Keratinocyte (primary cell): ENCODE measurements around the gene TIMM50. TPM values are rescaled to one million over a fixed set of nuclear protein-coding genes. Genes with fewer than 3 reads are reported as not detected.

Source experiments
- DNase-seq: peaks from one replicate; pipeline ENCODE4 v3.0.0-alpha.2; 2011; ENCODE audit warnings: low read depth, missing footprints, low spot score
- FAIRE-seq: peaks from 2 replicates; lab custom pipeline; 2011; peaks lifted over from hg19 to GRCh38; lab: Jason Lieb, UNC
- H2AFZ ChIP-seq: 2 replicates; pipeline ENCODE4 v1.6.0; 2012; ENCODE audit warnings: low read length, control low read depth, inconsistent platforms; ENCODE audit not compliant: control insufficient read depth
- H3K27ac ChIP-seq: 2 replicates; pipeline ENCODE4 v1.5.1; 2011; ENCODE audit warnings: low read length; ENCODE audit not compliant: control insufficient read depth, insufficient read depth
- H3K27me3 ChIP-seq: 3 replicates; pipeline ENCODE4 v1.6.0; 2011; ENCODE audit warnings: low read length; ENCODE audit not compliant: control insufficient read depth, insufficient read depth; ENCODE audit errors: extremely low read depth
- H3K36me3 ChIP-seq, 2 experiments: 2 replicates in 1 of 2; 3 replicates in 1 of 2; pipeline ENCODE4 v1.5.1; 2011; ENCODE audit warnings: low read length in 2 of 2, mild to moderate bottlenecking in 1 of 2; ENCODE audit not compliant: control insufficient read depth in 2 of 2, insufficient read depth in 2 of 2; ENCODE audit errors: extremely low read depth in 1 of 2
- H3K4me1 ChIP-seq: 3 replicates; pipeline ENCODE4 v1.5.1; 2011; ENCODE audit warnings: low read length; ENCODE audit not compliant: control insufficient read depth, insufficient read depth; ENCODE audit errors: extremely low read depth
- H3K4me2 ChIP-seq: 3 replicates; pipeline ENCODE4 v1.6.0; 2011; ENCODE audit warnings: low read depth, low read length; ENCODE audit not compliant: control insufficient read depth, insufficient read depth; ENCODE audit errors: extremely low read depth
- H3K4me3 ChIP-seq, 3 experiments: fragments of 200-600 bp in 1 of 3; sonication (generic) in 1 of 3; 2 replicates in 2 of 3; 3 replicates in 1 of 3; pipeline ENCODE4 v1.5.1; 2011 to 2016; ENCODE audit warnings: low read length in 3 of 3, mild to moderate bottlenecking in 3 of 3, control low read depth in 2 of 3, inconsistent platforms in 1 of 3, low read depth in 1 of 3, mixed read lengths in 1 of 3, mixed run types in 1 of 3, moderate library complexity in 1 of 3; ENCODE audit not compliant: control insufficient read depth in 2 of 3, insufficient read depth in 2 of 3; ENCODE audit errors: extremely low read depth in 1 of 3
- H3K79me2 ChIP-seq: 2 replicates; pipeline ENCODE4 v1.6.0; 2012; ENCODE audit warnings: low read length; ENCODE audit not compliant: control insufficient read depth, insufficient read depth
- H3K9ac ChIP-seq: 3 replicates; pipeline ENCODE4 v1.6.0; 2011; ENCODE audit warnings: low read length; ENCODE audit not compliant: control insufficient read depth, insufficient read depth; ENCODE audit errors: extremely low read depth
- H3K9me1 ChIP-seq: 3 replicates; pipeline ENCODE4 v1.6.0; 2011; ENCODE audit warnings: low read length; ENCODE audit not compliant: control insufficient read depth, insufficient read depth; ENCODE audit errors: extremely low read depth
- H3K9me3 ChIP-seq: 2 replicates; pipeline ENCODE4 v1.5.1; 2012; ENCODE audit warnings: low read depth, low read length; ENCODE audit not compliant: control insufficient read depth
- H4K20me1 ChIP-seq: 3 replicates; pipeline ENCODE4 v1.6.0; 2011; ENCODE audit warnings: low read length; ENCODE audit not compliant: control insufficient read depth, insufficient read depth; ENCODE audit errors: extremely low read depth
- CTCF ChIP-seq, 3 experiments: IDR thresholded peaks in 1 of 3; conservative IDR thresholded peaks in 1 of 3; optimal IDR thresholded peaks in 1 of 3; 2 replicates in 2 of 3; 3 replicates in 1 of 3; pipeline versions ENCODE3 to v1.5.1; 2011; ENCODE audit warnings: low read length in 3 of 3, mild to moderate bottlenecking in 3 of 3, moderate library complexity in 2 of 3, control low read depth in 1 of 3, inconsistent platforms in 1 of 3; ENCODE audit not compliant: insufficient read depth in 2 of 3; ENCODE audit errors: extremely low read depth in 1 of 3
- EZH2 ChIP-seq: IDR thresholded peaks from one replicate; pipeline ENCODE4 v1.6.1; 2012; ENCODE audit warnings: inconsistent platforms, mild to moderate bottlenecking, low read length, moderate library complexity
- dilution Hi-C: fragments of 300-500 bp; cut with MboI; formaldehyde crosslinking; loops from one replicate; pipeline ENCODE4 v1.7.0; 2020; ENCODE audit warnings: low sequenced_read_pairs; ENCODE audit not compliant: extremely low pct_ligation_motif_present
- polyA plus RNA-seq, 5 experiments: library from polyadenylated mRNA; depleted of rRNA in 3 of 5; stranded (reverse) in 3 of 5; stranded (forward) in 1 of 5; unstranded in 1 of 5; fragments of >200 nt; gene quantifications; 1 replicate in 1 of 5; 2 replicates in 3 of 5; 3 replicates in 1 of 5; pipeline versions ENCODE4 v1.2.1 to v1.2.3, GENCODE V29; 2011 to 2012; ENCODE audit warnings: missing spikeins in 2 of 5, low read depth in 1 of 5, low replicate concordance in 1 of 5

Gene TIMM50
- polyA plus RNA-seq, 1 donor (not counting 4 experiments of a cell fraction or from before 2014, with no cell fraction given), result 85.5 TPM

GRCh38 chr19:39473443-39473960 lies 7.1 kb upstream of the TIMM50 start:
- DNase-seq (no peak), FAIRE-seq (no peak)
- dilution Hi-C loops, result no loop called here
- Histone ChIP-seq H3K27me3 (no peaks in the 10 kb centered on the region), H3K9me1 (no peaks in the 10 kb centered on the region), H3K9ac (no peak overlapping the region), H2AFZ (no peak overlapping the region), H3K9me3 (no peaks in the 10 kb centered on the region), H3K27ac (no peak overlapping the region), H3K79me2 (no peaks in the 10 kb centered on the region), H3K4me2 (no peak overlapping the region), H3K4me3 (no peak overlapping the region), H3K36me3 (peaks cover 53 to 71% of the 10 kb centered on the region in 2 experiments), H3K4me1 (no peaks in the 10 kb centered on the region), H4K20me1 (no peaks in the 10 kb centered on the region)
- TF ChIP-seq CTCF (optimal IDR thresholded peaks at IDR 0.05 in 1 of 3, IDR thresholded peaks at IDR 0.05 in 1 of 3, conservative IDR thresholded peaks at IDR 0.05 in 1 of 3; ENCODE audit: extremely low read depth in 1 of 3, insufficient read depth in 2 of 3, low read length in 3 of 3) (no peak), EZH2 (no peak)

GRCh38 chr19:39474139-39474620 lies 6.5 kb upstream of the TIMM50 start:
- H4K20me1 ChIP-seq, result no peaks in the 10 kb centered on the region
- H3K9me1 ChIP-seq, result no peaks in the 10 kb centered on the region
- no peak overlapping the region for H2AFZ ChIP-seq
- dilution Hi-C loops, result no loop called here
- peaks cover 47 to 65% of the 10 kb centered on the region in 2 experiments for H3K36me3 ChIP-seq
- H3K4me1 ChIP-seq, result no peaks in the 10 kb centered on the region
- TF ChIP-seq EZH2 (no peak), CTCF (optimal IDR thresholded peaks at IDR 0.05 in 1 of 3, IDR thresholded peaks at IDR 0.05 in 1 of 3, conservative IDR thresholded peaks at IDR 0.05 in 1 of 3; ENCODE audit: extremely low read depth in 1 of 3, insufficient read depth in 2 of 3, low read length in 3 of 3) (peak; percentile 57 to 88 (median 86))
- DNase-seq (no peak), FAIRE-seq (no peak)
- no peak overlapping the region for H3K27ac ChIP-seq
- H3K27me3 ChIP-seq, result no peaks in the 10 kb centered on the region
- no peak overlapping the region for H3K9ac ChIP-seq
- H3K79me2 ChIP-seq, result no peaks in the 10 kb centered on the region
- no peaks in the 10 kb centered on the region for H3K9me3 ChIP-seq
- no peak overlapping the region for H3K4me3 ChIP-seq
- no peak overlapping the region for H3K4me2 ChIP-seq
